Stomach smooth muscle (tissue), 2 donors: ENCODE measurements around the gene PWWP2B.
"Not testable (repeated sequence)": the region's sequence is repeated elsewhere in the genome, so short reads cannot be mapped to it uniquely, and the experiment has no call there.

Experiments
- H3K27ac ChIP-seq: one replicate; pipeline ENCODE4 v1.7.0; 2013; ENCODE audit warnings: mild to moderate bottlenecking, low read length, inconsistent platforms
- H3K27me3 ChIP-seq, 2 donors: one replicate each; pipeline ENCODE4 v1.7.0; 2013; ENCODE audit warnings: low read length in 2 of 2; ENCODE audit not compliant: insufficient read depth in 2 of 2, control insufficient read depth in 1 of 2
- H3K36me3 ChIP-seq, 2 donors: one replicate each; pipeline ENCODE4 v1.7.0; 2013; ENCODE audit warnings: low read length in 2 of 2; ENCODE audit not compliant: control insufficient read depth in 2 of 2, insufficient read depth in 2 of 2
- H3K4me1 ChIP-seq: one replicate; pipeline ENCODE4 v1.7.0; 2013; ENCODE audit warnings: low read length; ENCODE audit not compliant: control insufficient read depth, insufficient read depth
- H3K4me3 ChIP-seq, 2 donors: one replicate each; pipeline ENCODE4 v1.7.0; 2013; ENCODE audit warnings: low read length in 2 of 2
- H3K9ac ChIP-seq, 2 donors: one replicate each; pipeline ENCODE4 v1.7.0; 2013; ENCODE audit warnings: low read length in 2 of 2, mild to moderate bottlenecking in 1 of 2
- H3K9me3 ChIP-seq, 2 donors: one replicate each; pipeline ENCODE4 v1.7.0; 2013; ENCODE audit warnings: low read length in 2 of 2; ENCODE audit not compliant: control insufficient read depth in 2 of 2
- donor health status: healthy.
- donor health status: Pancreatic carcinoma.

Gene PWWP2B

DNA sequence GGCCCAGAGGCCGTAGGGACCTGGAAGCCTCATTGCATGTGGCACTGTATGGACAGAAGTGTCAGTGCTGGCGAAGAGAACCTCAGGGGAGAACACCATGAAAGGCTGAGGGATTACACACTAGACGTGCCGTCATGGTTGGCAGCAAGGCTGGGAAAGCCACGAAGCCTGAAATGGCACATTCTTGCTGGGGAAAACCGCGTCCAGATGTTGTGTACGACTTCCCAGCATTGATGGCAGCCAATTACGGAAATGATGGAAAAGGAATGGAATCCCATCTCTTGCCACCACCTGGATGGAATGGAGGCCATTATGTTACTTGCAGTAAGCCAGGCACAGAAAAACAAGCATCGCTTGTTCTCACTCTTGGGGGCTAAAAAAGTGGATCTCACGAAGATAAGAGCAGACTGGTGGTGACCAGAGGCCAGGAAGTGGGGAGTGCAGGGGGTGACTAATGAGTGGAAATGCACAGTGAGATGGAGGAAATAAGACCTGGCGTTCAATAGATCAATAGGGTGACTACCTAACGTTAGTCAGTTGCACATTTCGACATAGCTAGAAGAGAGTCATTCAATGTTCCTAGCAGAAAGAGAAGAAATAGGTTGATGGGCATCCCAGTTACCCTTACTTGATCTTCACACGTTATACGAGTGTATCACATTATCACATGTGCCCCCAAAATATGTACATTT lies 14.6 kb upstream of the PWWP2B start:
- Histone ChIP-seq H3K27me3 (no peaks in the 10 kb centered on the region), H3K36me3 (peaks cover 4 to 6% of the 10 kb centered on the region in 2 donors), H3K4me3 (no peak overlapping the region), H3K9ac (no peak overlapping the region), H3K27ac (no peak overlapping the region), H3K4me1 (no peaks in the 10 kb centered on the region), H3K9me3 (peaks cover 0 to 3% of the 10 kb centered on the region in 2 donors)

DNA sequence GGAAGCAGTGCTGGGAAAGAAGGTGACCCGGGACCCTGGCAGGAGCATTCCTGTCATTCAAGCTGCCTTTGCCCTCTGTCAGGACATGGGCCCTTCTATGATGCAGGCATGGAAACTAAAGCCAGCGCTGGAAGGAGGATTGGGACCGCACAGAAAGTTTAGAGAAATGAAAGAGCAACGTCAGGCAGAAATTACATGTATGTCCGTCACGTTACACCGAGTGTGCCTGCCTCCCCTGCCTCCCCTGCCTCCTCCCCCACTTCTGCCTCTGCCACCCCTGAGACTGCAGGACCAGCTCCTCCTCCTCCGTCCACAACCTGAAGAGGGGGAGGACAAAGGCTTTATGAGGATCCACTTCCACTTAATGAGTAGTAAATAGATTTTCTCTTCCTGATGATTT lies 13.9 kb upstream of the PWWP2B start:
- Histone ChIP-seq H3K4me3 (no peak overlapping the region), H3K4me1 (peaks cover 3% of the 10 kb centered on the region), H3K9ac (no peak overlapping the region), H3K9me3 (peaks cover 0 to 3% of the 10 kb centered on the region in 2 donors), H3K27me3 (no peaks in the 10 kb centered on the region), H3K27ac (no peak overlapping the region), H3K36me3 (peaks cover 3 to 6% of the 10 kb centered on the region in 2 donors)

DNA sequence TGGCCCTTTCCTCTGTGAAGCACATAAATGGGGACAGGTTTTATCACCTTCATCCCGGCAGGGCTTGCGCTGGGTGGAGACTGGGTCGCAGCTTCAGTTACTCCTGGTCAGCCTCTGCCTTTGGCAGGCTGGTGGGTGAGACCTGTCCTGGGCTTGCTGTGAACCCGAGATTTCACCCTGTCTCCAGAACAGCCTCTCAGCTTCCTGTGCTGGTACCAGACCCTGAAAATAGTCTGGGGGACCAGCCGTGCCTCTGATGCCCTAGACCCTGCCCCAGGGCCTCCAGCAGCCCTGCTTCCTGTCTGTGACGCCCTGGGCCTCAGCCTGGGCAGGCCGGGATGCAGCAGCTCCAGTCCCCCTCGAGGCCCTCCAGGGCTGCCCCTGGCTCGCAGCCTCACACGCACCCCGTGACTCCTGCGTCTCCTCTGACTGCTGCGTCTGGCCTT lies 13.2 kb upstream of the PWWP2B start:
- H3K27ac ChIP-seq: no peak overlapping the region
- peaks cover 0 to under 1% of the 10 kb centered on the region in 2 donors for H3K36me3 ChIP-seq
- no peaks in the 10 kb centered on the region for H3K27me3 ChIP-seq
- H3K4me1 ChIP-seq: peaks cover 3% of the 10 kb centered on the region
- no peak overlapping the region for H3K4me3 ChIP-seq
- H3K9me3 ChIP-seq: peaks cover 0 to 3% of the 10 kb centered on the region in 2 donors
- H3K9ac ChIP-seq: no peak overlapping the region

DNA sequence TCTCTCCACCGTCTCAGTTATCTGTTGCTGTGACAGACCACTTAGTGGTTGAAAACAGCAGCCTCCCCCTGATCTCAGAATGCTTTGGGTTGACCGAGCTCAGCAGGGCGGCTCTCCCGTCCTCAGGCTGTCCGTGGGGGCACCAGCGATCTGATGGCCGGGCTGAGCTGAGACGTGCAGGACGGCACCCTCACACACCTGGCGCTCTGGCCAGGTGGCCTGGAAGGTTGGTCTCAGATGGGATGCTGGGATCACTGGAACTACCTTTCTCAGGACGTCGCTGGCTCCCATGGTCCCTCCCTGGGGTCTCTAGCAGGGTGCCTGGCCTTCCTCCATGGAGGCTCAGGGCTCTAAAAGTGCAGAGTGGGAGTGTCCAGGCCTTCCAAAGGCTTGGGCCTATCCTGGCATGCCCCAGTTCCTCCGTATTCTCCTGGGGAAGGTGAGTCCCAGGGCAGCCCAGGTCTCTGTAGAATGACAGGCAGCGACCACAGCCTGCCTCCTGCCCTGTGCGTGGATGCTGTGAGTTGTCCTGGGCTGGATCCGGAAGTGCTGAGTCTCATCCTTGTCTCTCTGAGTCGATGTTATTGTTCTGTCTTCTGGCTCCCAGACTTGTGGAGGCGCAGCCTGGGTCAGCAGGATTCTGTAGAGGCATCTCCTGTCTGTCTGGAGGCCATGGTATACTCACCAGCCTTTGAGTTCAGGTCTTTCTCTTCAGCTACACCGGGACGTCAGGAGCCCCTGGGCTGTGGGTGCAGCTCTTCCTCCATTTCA lies 12.2 kb upstream of the PWWP2B start:
- H3K9ac ChIP-seq: no peak overlapping the region
- no peaks in the 10 kb centered on the region for H3K36me3 ChIP-seq
- H3K4me1 ChIP-seq: peaks cover 6% of the 10 kb centered on the region
- H3K9me3 ChIP-seq: peaks cover 0 to 3% of the 10 kb centered on the region in 2 donors
- H3K4me3 ChIP-seq: no peak overlapping the region
- H3K27ac ChIP-seq: no peak overlapping the region
- peaks cover 0 to 4% of the 10 kb centered on the region in 2 donors for H3K27me3 ChIP-seq

DNA sequence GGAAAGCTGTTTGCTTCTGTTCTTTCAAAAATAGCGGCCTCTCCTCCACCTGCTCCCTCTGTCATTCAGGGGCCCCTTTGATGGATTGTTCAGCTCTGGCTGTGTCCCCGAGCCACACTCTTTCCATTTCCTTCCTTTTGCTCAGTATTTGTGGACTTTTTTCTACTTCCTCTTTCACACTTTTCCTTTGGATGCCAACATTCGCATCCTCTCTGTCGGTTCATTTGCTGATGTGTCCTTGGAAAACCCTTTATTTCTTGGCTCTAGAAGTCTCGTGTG lies 11.7 kb upstream of the PWWP2B start:
- H3K9ac ChIP-seq: no peak overlapping the region
- H3K9me3 ChIP-seq: peaks cover 0 to 3% of the 10 kb centered on the region in 2 donors
- no peak overlapping the region for H3K4me3 ChIP-seq
- H3K27ac ChIP-seq: no peak overlapping the region
- H3K27me3 ChIP-seq: peaks cover 0 to 4% of the 10 kb centered on the region in 2 donors
- H3K4me1 ChIP-seq: peaks cover 6% of the 10 kb centered on the region
- H3K36me3 ChIP-seq: no peaks in the 10 kb centered on the region

DNA sequence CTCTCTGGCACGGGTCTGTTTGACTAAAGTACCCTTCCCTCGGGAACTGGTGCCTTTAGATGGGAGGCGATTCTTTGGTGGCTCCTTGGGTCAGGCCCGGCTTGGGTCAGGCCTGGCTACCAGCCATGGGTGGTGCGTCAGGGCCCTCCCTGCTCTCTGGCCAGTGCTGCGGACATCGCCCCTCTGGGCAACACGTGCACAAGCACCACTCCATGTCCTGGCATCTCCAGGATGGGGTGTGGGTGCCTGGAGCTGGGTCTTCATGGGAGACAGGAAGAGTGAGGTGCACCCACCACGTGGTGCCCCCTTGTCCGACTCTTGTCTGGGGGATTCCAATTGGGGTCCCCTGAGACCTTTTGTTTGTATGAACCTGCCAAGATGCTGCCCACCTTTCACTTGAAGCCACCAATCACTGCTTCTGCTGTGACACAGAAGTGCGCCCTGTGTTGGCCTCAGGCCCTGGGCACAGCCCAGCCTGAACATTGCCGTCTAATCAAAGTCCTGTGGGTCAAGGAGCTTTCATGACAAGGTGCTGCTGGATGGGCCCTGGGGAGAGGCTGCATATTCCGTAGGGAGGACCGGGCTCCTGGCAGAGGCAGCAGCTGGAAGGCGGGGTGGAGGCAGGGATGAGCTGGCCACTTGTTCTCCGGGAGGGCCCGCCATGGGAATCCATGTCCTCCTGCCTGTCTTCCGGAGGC lies 11.1 kb upstream of the PWWP2B start:
- Histone ChIP-seq H3K36me3 (no peaks in the 10 kb centered on the region), H3K4me1 (peaks cover 6% of the 10 kb centered on the region), H3K27me3 (peaks cover 0 to 4% of the 10 kb centered on the region in 2 donors), H3K9me3 (peaks cover 0 to 3% of the 10 kb centered on the region in 2 donors), H3K9ac (no peak overlapping the region), H3K4me3 (no peak overlapping the region), H3K27ac (no peak overlapping the region)

DNA sequence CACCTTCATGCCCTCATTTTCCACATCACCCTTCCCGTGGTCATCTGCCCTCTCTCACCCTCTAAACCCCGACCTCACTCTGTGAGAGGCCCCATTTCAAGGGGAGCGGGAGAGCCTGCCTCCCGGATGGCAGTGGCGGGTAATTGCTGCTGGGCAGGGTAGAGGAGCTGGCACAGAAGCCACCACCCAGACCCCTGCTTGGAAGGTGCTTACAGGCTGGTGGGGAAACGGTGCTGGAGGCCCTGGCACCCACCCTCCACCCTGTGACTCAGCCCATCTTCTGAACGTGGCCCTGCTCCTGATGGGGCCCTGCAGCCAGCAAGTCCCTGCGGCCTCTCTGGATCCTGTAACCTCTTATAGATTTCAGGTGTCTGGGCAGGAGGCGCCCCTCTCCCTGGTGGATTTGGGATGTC lies 10.6 kb upstream of the PWWP2B start:
- H3K9ac ChIP-seq: no peak overlapping the region
- peaks cover 0 to 3% of the 10 kb centered on the region in 2 donors for H3K9me3 ChIP-seq
- peaks cover 0 to 4% of the 10 kb centered on the region in 2 donors for H3K27me3 ChIP-seq
- H3K36me3 ChIP-seq: no peaks in the 10 kb centered on the region
- H3K27ac ChIP-seq: no peak overlapping the region
- peaks cover 6% of the 10 kb centered on the region for H3K4me1 ChIP-seq
- H3K4me3 ChIP-seq: no peak overlapping the region

DNA sequence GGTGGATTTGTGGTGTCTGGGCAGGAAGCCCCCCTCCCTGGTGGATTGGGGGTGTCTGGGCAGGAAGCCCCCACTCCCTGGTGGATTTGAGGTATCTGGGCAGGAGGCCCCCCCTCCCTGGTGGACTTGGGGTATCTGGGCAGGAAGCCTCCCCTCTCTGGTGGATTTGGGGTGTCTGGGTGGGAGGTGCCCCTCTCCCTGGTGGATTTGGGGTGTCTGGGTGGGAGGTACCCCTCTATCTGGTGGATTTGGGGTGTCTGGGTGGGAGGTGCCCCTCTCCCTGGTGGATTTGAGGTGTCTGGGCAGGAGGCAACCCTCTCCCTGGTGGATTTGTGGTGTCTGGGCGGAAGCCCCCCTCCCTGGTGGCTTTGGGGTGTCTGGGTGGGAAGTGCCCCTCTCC lies 10.1 kb upstream of the PWWP2B start:
- H3K9ac ChIP-seq, H3K27me3 ChIP-seq, H3K27ac ChIP-seq, H3K4me3 ChIP-seq, H3K9me3 ChIP-seq, H3K36me3 ChIP-seq, H3K4me1 ChIP-seq: not testable (repeated sequence)

DNA sequence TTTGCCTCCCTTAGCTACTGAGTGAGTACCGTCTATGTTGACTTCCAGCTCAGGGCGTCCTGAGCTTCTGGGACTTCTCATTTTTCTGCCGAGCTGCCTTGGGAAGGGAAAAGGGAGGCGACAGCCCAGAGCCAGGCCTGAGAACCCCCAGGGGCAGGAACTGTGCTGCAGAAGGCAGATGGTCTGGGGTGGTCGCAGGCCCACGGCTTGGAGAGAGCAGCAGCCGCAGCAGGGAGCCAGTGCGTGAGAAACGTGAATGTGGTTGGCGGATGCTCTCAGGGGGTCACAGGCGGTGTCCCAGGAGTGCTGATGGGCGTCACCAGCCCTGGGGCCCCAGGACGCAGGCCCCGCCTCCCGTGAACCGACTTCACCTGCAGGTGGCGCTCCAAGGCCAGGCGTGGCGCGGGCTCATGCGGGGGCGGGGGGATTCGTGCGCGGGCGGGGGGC lies 9.2 kb upstream of the PWWP2B start:
- Histone ChIP-seq H3K27me3 (peaks cover 0 to 4% of the 10 kb centered on the region in 2 donors), H3K9ac (peak overlapping the region; percentile 41 to 47), H3K36me3 (no peaks in the 10 kb centered on the region), H3K9me3 (no peaks in the 10 kb centered on the region), H3K4me3 (peak overlapping the region in 1 of 2 donors; percentile 47), H3K4me1 (peaks cover 6% of the 10 kb centered on the region), H3K27ac (no peak overlapping the region)

DNA sequence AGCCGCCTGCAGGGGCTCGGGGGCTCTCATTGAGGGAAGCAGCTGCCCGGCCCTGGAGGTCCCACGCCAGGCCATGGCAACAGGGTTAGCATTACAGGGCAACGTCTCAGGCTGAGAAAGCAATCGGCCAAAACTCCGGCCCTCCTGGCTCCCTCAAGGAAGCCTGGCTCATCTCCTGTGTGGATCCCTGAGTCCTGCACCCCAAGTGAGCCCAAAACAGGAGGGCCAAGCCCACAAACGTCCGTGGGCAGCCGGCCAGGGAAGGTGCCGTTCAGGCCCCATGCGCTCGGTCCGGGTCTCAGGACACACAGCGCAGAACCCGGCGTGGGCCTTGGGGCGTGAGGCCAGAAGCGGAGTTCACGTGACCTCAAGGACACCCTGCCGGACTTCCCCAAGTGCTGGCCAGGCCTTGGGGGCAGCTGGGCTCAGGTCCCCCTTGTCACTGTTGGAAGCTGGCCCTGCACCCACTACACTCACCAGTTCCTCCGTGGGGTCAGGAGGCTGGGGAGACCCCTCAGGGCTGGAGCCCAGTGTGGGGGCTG lies 8.0 kb upstream of the PWWP2B start:
- no peaks in the 10 kb centered on the region for H3K36me3 ChIP-seq
- H3K27me3 ChIP-seq: peaks cover 0 to 4% of the 10 kb centered on the region in 2 donors
- H3K9ac ChIP-seq: no peak overlapping the region
- no peaks in the 10 kb centered on the region for H3K9me3 ChIP-seq
- peaks cover 6% of the 10 kb centered on the region for H3K4me1 ChIP-seq
- no peak overlapping the region for H3K4me3 ChIP-seq
- no peak overlapping the region for H3K27ac ChIP-seq
